SU-DHL-6 (cell line): ENCODE data around the gene MINAR1.

ENCODE experiments used
- H2AFZ ChIP-seq: fragments of 200-600 bp; sonication (generic); 2 replicates; pipeline ENCODE4 v1.6.1; 2014; ENCODE audit warnings: low read depth, mild to moderate bottlenecking, moderate library complexity, mixed read lengths, antibody characterized with exemption, low read length; ENCODE audit not compliant: severe bottlenecking
- H3F3A ChIP-seq: fragments of 200-600 bp; shearing (Covaris generic); 2 replicates; pipeline ENCODE4 v1.6.0; 2016; ENCODE audit warnings: antibody characterized with exemption, mild to moderate bottlenecking; ENCODE audit not compliant: insufficient read depth
- H3K27ac ChIP-seq: fragments of 200-600 bp; sonication (generic); 2 replicates; pipeline ENCODE4 v1.5.1; 2016; ENCODE audit warnings: low read depth, mild to moderate bottlenecking, low read length, moderate library complexity, mixed read lengths
- H3K27me3 ChIP-seq: fragments of 200-600 bp; sonication (generic), shearing (Covaris generic); 2 replicates; pipeline ENCODE4 v1.6.0; 2014; ENCODE audit warnings: mild to moderate bottlenecking, low read length
- H3K36me3 ChIP-seq: fragments of 200-600 bp; sonication (generic); 2 replicates; pipeline ENCODE4 v1.6.1; 2014; ENCODE audit warnings: mild to moderate bottlenecking, low read length, mixed read lengths
- H3K4me2 ChIP-seq: fragments of 300-600, 200-600 bp; shearing (Covaris generic), sonication (generic); 2 replicates; pipeline ENCODE4 v1.6.0; 2014; ENCODE audit warnings: low read length, low read depth, mild to moderate bottlenecking; ENCODE audit not compliant: poor library complexity, severe bottlenecking
- H3K4me3 ChIP-seq: fragments of 200-600 bp; sonication (generic); 2 replicates; pipeline ENCODE4 v1.5.1; 2014; ENCODE audit warnings: antibody characterized with exemption, low read length, mild to moderate bottlenecking, mixed read lengths; ENCODE audit not compliant: insufficient read depth, poor library complexity, severe bottlenecking
- H3K79me2 ChIP-seq: fragments of 200-600 bp; sonication (generic); 2 replicates; pipeline ENCODE4 v1.6.1; 2014; ENCODE audit warnings: mild to moderate bottlenecking, low read length, moderate library complexity; ENCODE audit not compliant: insufficient read depth
- H3K9ac ChIP-seq: fragments of 200-600 bp; sonication (generic); 2 replicates; pipeline ENCODE4 v1.7.0; 2014; ENCODE audit warnings: mild to moderate bottlenecking, low read length
- H3K9me2 ChIP-seq: fragments of 200-600 bp; sonication (generic); replicated peaks from 2 replicates; pipeline ENCODE4 v1.6.1; 2014; ENCODE audit warnings: low read length; ENCODE audit not compliant: insufficient read depth
- H3K9me3 ChIP-seq: fragments of 200-600 bp; sonication (generic); 2 replicates; pipeline ENCODE4 v1.6.1; 2014; ENCODE audit warnings: low read length, mixed read lengths; ENCODE audit not compliant: insufficient read depth
- H4K20me1 ChIP-seq: fragments of 200-600 bp; sonication (generic); 2 replicates; pipeline ENCODE4 v1.6.1; 2014; ENCODE audit warnings: low read depth, mild to moderate bottlenecking, antibody characterized with exemption, low read length, moderate library complexity, mixed read lengths
- EZH2phosphoT487 ChIP-seq: fragments of 200-600 bp; sonication (generic), shearing (Covaris generic); conservative IDR thresholded peaks from 2 replicates; pipeline ENCODE4 v1.6.1; 2018; ENCODE audit warnings: mild to moderate bottlenecking, antibody characterized with exemption, low read length, moderate library complexity, mixed read lengths
- TF ChIP-seq, protein P1 (sequence below): fragments of 200-600 bp; sonication (generic); IDR thresholded peaks from one replicate; pipeline ENCODE4 v1.5.1; 2017; ENCODE audit warnings: antibody characterized with exemption, mild to moderate bottlenecking, low read length, moderate library complexity; ENCODE audit not compliant: insufficient read depth, poor library complexity, severe bottlenecking

Gene MINAR1, protein sequence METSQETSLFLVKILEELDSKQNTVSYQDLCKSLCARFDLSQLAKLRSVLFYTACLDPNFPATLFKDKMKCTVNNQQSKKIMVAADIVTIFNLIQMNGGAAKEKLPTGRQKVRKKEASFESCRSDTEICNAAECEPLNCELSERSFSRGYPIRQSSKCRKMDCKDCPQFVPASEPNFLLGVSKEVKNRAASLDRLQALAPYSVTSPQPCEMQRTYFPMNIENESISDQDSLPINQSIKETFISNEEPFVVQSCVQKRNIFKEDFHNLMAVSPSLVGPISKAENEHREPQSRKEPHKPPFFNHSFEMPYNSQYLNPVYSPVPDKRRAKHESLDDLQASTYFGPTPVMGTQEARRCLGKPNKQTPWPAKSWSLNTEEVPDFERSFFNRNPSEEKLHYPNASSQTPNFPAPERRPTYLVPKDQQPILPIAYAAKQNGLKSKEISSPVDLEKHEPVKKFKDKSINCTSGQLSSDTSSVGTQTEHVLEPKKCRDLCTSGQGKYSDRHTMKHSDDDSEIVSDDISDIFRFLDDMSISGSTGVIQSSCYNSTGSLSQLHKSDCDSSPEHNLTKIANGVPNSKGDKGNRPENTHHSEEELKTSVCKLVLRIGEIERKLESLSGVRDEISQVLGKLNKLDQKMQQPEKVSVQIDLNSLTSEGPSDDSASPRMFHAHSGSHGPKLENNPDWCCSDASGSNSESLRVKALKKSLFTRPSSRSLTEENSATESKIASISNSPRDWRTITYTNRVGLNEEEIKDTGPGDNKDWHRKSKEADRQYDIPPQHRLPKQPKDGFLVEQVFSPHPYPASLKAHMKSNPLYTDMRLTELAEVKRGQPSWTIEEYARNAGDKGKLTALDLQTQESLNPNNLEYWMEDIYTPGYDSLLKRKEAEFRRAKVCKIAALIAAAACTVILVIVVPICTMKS

DNA sequence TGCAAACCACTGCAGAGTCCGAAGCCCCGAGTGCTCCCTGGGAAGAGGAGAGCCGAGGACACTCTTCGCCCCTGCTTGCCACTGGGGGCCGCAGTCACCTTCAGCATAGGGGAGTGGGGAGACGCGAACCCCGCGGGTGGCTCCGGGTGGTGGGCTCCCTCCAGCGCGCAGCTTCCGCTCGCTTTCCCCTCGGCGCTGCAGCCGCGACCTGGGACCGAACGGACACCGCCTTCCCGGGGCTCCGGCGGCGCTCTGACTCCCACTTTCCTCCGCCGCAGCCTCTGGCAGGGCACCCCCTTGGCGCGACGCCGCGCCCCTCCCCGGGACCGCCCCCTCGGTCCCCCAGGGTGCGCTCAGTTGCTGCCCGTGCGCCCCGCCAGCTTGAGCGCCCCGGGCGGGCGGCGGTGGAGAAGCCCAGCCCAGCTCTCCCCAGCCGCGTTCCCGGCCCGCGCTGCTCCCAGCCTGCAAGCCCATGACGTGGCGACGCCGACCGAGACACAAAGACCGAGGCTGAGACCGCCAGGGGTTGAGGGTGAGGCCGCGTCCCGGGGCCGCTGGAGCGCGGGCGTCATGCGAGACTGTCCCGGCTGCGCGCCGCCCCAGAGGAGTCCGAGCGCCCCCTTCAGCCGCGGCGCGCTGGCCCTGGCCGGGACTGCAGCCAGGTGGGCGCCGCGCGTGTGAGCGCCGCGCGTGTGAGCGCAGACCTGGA lies at the start of gene MINAR1:
Gene MINAR1 (plus strand): TSS at position 701 of the 709 bp plus-strand sequence. CDS start 23,812 bp downstream, outside the sequence.
- H3K27ac ChIP-seq, result no peak within 1 kb of the TSS
- no peak within 1 kb of the TSS for H3K4me3 ChIP-seq
- H3K9me3 ChIP-seq, result no peaks in the 10 kb centered on the region
- no peak within 1 kb of the TSS for H3K4me2 ChIP-seq
- no peak within 1 kb of the TSS for H3K9ac ChIP-seq
- no peaks in the 10 kb centered on the region for H3K36me3 ChIP-seq
- no peaks in the 10 kb centered on the region for H3F3A ChIP-seq
- no peaks in the 10 kb centered on the region for H4K20me1 ChIP-seq
- no peaks in the 10 kb centered on the region for H3K9me2 ChIP-seq
- no peak for TF ChIP-seq EZH2phosphoT487
- TF ChIP-seq, protein P1, sequence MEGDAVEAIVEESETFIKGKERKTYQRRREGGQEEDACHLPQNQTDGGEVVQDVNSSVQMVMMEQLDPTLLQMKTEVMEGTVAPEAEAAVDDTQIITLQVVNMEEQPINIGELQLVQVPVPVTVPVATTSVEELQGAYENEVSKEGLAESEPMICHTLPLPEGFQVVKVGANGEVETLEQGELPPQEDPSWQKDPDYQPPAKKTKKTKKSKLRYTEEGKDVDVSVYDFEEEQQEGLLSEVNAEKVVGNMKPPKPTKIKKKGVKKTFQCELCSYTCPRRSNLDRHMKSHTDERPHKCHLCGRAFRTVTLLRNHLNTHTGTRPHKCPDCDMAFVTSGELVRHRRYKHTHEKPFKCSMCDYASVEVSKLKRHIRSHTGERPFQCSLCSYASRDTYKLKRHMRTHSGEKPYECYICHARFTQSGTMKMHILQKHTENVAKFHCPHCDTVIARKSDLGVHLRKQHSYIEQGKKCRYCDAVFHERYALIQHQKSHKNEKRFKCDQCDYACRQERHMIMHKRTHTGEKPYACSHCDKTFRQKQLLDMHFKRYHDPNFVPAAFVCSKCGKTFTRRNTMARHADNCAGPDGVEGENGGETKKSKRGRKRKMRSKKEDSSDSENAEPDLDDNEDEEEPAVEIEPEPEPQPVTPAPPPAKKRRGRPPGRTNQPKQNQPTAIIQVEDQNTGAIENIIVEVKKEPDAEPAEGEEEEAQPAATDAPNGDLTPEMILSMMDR, result no peak
- H3K79me2 ChIP-seq, result no peaks in the 10 kb centered on the region
- no peak within 1 kb of the TSS for H2AFZ ChIP-seq
- no peaks in the 10 kb centered on the region for H3K27me3 ChIP-seq

DNA sequence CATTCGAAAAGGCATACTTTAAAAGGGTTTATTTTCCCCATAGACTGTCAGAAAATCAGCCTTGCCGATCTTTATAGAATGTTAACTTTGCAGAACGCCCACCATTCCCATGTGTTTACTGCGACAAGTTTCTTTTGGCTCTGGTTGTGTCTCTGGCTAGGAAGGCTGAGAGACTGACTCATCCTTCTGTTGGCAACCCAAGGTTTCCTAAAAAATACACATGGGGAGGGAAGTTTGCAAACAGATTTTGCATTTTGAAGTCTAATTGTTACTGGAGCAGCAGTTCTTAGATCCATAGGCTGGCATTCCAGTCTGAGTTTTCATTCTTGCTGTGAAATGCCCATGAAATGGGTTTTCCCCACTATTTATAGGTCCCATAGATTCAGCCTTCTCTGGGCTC lies 37.9 kb upstream of the MINAR1 start:
- no peaks in the 10 kb centered on the region; the same call in 1 of the 2 replicates for H3K36me3 ChIP-seq
- no peaks in the 10 kb centered on the region for H3K9me3 ChIP-seq
- H3K79me2 ChIP-seq, result no peaks in the 10 kb centered on the region
- H3K27me3 ChIP-seq, result no peaks in the 10 kb centered on the region
- H3K27ac ChIP-seq, result no peak overlapping the region
- TF ChIP-seq EZH2phosphoT487, result no peak
- TF ChIP-seq, protein P1, result no peak
- H3K9ac ChIP-seq, result no peak overlapping the region
- H2AFZ ChIP-seq, result no peak overlapping the region
- no peak overlapping the region for H3K4me2 ChIP-seq
- H3K4me3 ChIP-seq, result no peak overlapping the region
- no peaks in the 10 kb centered on the region for H3F3A ChIP-seq
- no peaks in the 10 kb centered on the region for H4K20me1 ChIP-seq
- no peaks in the 10 kb centered on the region for H3K9me2 ChIP-seq

DNA sequence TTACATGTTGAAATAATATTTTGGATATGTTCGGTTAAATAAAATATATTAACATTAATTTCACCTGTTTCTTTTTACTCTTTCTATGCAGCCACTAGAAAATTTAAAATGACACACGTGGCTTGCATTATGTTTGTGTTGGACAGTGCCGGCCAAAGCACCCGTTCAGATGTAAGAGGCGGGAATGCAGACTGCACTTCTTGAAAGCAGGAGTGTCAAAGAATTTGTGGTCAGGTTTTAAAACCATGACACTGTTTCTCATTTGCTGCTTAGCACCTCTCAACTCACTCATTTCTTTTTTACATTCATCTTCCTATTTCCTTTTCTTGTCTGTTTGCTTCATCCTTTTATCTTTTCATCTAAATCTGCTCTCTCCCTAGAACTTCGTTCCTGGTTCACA lies 35.3 kb upstream of the MINAR1 start:
- H3K4me3 ChIP-seq, result no peak overlapping the region
- H3K27me3 ChIP-seq, result no peaks in the 10 kb centered on the region
- no peak overlapping the region for H2AFZ ChIP-seq
- H3F3A ChIP-seq, result no peaks in the 10 kb centered on the region
- no peaks in the 10 kb centered on the region for H3K9me3 ChIP-seq
- no peak overlapping the region for H3K9ac ChIP-seq
- no peak overlapping the region for H3K27ac ChIP-seq
- no peaks in the 10 kb centered on the region for H3K9me2 ChIP-seq
- no peak for TF ChIP-seq EZH2phosphoT487
- TF ChIP-seq, protein P1, result no peak
- no peak overlapping the region for H3K4me2 ChIP-seq
- no peaks in the 10 kb centered on the region for H3K79me2 ChIP-seq
- H4K20me1 ChIP-seq, result no peaks in the 10 kb centered on the region
- no peaks in the 10 kb centered on the region; the same call in 1 of the 2 replicates for H3K36me3 ChIP-seq
